Hepatocyte (in vitro differentiated cells): ENCODE results near the gene PLEKHA8.

ENCODE experiments used
- EZH2 ChIP-seq: fragments of 200-600 bp; sonication (generic); IDR thresholded peaks from 2 replicates; pipeline ENCODE4 v1.6.1; 2016; ENCODE audit warnings: antibody characterized with exemption, mild to moderate bottlenecking, borderline replicate concordance
- TF ChIP-seq, protein P1 (sequence below): fragments of 200-600 bp; sonication (generic); IDR thresholded peaks from 2 replicates; pipeline ENCODE4 v1.5.1; 2016; ENCODE audit warnings: antibody characterized with exemption, mild to moderate bottlenecking; ENCODE audit not compliant: poor library complexity

DNA sequence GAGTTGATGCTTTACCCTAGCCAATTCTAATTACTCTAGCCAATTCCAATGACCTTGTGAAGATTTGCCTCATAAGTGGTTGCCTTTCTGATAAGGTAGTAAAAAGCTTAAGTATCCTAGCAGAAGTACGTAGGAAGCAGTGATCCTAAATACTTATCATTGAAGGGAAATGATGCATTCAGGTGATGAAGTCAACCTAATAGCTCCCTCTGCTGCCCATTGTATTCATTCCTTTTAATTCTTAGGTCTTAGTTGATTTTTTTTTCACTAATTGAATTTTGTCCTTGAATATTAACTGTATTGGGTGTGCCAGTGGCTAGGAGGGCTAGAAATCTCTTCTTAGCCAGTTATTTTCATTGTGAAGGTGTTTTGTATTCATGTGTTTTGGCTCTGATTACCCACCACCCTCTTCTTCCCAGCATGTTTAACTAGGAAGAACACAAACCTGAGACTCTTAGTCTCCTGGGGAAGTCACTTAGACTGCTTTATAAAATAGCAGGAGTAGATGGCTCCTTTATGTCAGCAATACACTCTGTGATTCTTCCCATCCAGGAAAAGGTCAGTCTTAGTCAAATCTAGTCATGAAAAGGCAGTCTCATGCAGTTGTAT is 46.3 kb downstream of the PLEKHA8 start:
- TF ChIP-seq EZH2: no peak
- TF ChIP-seq, protein P1, sequence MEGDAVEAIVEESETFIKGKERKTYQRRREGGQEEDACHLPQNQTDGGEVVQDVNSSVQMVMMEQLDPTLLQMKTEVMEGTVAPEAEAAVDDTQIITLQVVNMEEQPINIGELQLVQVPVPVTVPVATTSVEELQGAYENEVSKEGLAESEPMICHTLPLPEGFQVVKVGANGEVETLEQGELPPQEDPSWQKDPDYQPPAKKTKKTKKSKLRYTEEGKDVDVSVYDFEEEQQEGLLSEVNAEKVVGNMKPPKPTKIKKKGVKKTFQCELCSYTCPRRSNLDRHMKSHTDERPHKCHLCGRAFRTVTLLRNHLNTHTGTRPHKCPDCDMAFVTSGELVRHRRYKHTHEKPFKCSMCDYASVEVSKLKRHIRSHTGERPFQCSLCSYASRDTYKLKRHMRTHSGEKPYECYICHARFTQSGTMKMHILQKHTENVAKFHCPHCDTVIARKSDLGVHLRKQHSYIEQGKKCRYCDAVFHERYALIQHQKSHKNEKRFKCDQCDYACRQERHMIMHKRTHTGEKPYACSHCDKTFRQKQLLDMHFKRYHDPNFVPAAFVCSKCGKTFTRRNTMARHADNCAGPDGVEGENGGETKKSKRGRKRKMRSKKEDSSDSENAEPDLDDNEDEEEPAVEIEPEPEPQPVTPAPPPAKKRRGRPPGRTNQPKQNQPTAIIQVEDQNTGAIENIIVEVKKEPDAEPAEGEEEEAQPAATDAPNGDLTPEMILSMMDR: peak; percentile 57
